Smooth muscle cell (in vitro differentiated cells): ENCODE data around the gene DCTN3. TPM values are rescaled to one million over a fixed set of nuclear protein-coding genes. Genes with fewer than 3 reads are reported as not detected.

ENCODE experiments used
- DNase-seq: peaks from one replicate; lab custom pipeline; 2025; ENCODE audit not compliant: unreplicated experiment; lab: John Stamatoyannopoulos, UW
- H2AFZ ChIP-seq: fragments of 200-600 bp; sonication (generic); 2 replicates; pipeline ENCODE4 v1.6.0; 2016; ENCODE audit warnings: antibody characterized with exemption, low read depth, mild to moderate bottlenecking
- H3F3A ChIP-seq: fragments of 200-600 bp; sonication (generic); 2 replicates; pipeline ENCODE4 v1.6.0; 2017; ENCODE audit warnings: antibody characterized with exemption, low read depth
- H3K27ac ChIP-seq: fragments of 200-600 bp; sonication (generic); 2 replicates; pipeline ENCODE4 v1.5.1; 2016; ENCODE audit warnings: low read depth, mild to moderate bottlenecking
- H3K27me3 ChIP-seq: fragments of 200-600 bp; sonication (generic); 2 replicates; pipeline ENCODE4 v1.6.1; 2016; ENCODE audit warnings: low read depth, mild to moderate bottlenecking
- H3K36me3 ChIP-seq: fragments of 200-600 bp; sonication (generic); 2 replicates; pipeline ENCODE4 v1.5.1; 2016; ENCODE audit warnings: low read depth
- H3K4me1 ChIP-seq: fragments of 200-600 bp; sonication (generic); 2 replicates; pipeline ENCODE4 v1.5.1; 2016; ENCODE audit warnings: low read depth
- H3K4me2 ChIP-seq: fragments of 200-600 bp; sonication (generic); 2 replicates; pipeline ENCODE4 v1.6.0; 2016; ENCODE audit warnings: mild to moderate bottlenecking
- H3K4me3 ChIP-seq: fragments of 200-600 bp; sonication (generic); 2 replicates; pipeline ENCODE4 v1.5.1; 2016; ENCODE audit warnings: mild to moderate bottlenecking
- H3K79me2 ChIP-seq: fragments of 200-600 bp; sonication (generic); 2 replicates; pipeline ENCODE4 v1.6.0; 2016; ENCODE audit warnings: low read depth, mild to moderate bottlenecking
- H3K9ac ChIP-seq: fragments of 200-600 bp; sonication (generic); 2 replicates; pipeline ENCODE4 v1.6.0; 2016; ENCODE audit warnings: low read depth
- H3K9me3 ChIP-seq: fragments of 200-600 bp; sonication (generic); replicated peaks from 2 replicates; pipeline ENCODE4 v1.5.1; 2016; ENCODE audit warnings: low read depth
- H4K20me1 ChIP-seq: fragments of 200-600 bp; sonication (generic); 2 replicates; pipeline ENCODE4 v1.6.0; 2016; ENCODE audit warnings: low read depth
- CTCF ChIP-seq: fragments of 200-600 bp; sonication (generic); IDR thresholded peaks from 2 replicates; pipeline ENCODE4 v1.5.1; 2017; ENCODE audit warnings: borderline replicate concordance, mild to moderate bottlenecking, antibody characterized with exemption; ENCODE audit not compliant: insufficient read depth, poor library complexity, severe bottlenecking
- WGBS: methylation state at CpG from one replicate; pipeline ENCODE4 v1.1.7; 2016; ENCODE audit warnings: low lambda C conversion rate; 5-methylcytosine and 5-hydroxymethylcytosine counted together
- polyA plus RNA-seq: library from polyadenylated mRNA; unstranded; fragments of >200 nt; fragmentation: Nextera tagmentation; extraction: Ambion mirVana; gene quantifications from 2 replicates; pipeline ENCODE4 v1.2.1, GENCODE V29; 2016
- total RNA-seq: library from RNA; depleted of rRNA; stranded (reverse); fragments of >200 nt; gene quantifications from 2 replicates; pipeline ENCODE4 v1.2.3, GENCODE V29; 2014

Gene DCTN3
- total and polyA plus RNA-seq, 2 experiments from 2014 or later: 87.6 to 142 TPM

DNA sequence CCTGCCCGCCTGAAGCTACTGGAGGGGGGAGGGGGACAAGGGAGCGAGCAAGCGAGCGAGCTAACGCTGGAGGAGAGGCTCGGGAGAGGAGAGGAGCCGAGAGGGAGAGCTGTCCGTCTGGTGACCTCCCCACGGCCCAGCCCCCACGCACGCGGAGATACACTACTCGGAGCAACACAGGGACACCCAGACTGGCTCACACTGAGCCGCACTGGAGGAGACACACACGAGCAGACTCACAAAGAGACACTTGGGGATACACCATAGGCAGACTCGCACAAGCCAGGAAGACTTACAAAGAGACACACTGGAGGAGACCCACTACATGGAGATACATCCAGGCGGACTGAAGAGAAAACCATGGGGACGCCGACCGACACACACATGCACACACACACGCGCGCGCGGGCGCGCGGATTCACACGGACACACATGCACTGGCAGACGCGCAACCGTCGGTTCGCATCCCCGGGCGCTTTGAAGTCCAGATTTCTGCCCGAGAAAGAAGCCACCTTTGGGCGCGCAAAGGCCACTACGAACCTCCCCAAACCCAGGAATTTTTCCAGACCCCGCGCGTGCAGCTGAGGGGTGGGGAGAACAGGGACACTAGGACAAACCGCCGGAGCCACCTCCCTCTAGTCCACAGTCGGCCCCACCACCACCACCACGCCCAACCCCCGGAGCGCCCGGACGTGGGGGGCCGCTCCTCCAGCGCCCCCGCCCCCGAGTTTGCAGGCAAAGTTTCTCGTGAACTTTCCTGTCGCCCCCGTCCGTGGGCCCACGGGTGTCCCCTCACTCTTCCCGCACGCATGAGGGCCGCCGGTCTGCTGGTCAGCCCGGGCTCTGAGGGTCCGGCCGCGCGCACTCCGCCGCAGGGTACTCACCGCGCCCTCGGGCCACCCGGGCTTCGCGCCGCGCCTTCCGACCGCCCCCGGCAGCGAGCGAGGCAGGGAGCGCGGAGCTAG is 31.3 kb downstream of the DCTN3 start:
- H3K27ac ChIP-seq: no peak overlapping the region
- H2AFZ ChIP-seq: peak overlapping the region; percentile 43
- no peaks in the 10 kb centered on the region for H4K20me1 ChIP-seq
- peaks cover 13% of the 10 kb centered on the region for H3K4me1 ChIP-seq
- H3K79me2 ChIP-seq: peaks cover 45% of the 10 kb centered on the region
- H3K4me3 ChIP-seq: peak overlapping the region; percentile 64
- WGBS: 4% methylated on average over 49 of the region's 86 CpGs
- peaks cover 7% of the 10 kb centered on the region for H3F3A ChIP-seq
- no peak overlapping the region for H3K9ac ChIP-seq
- H3K36me3 ChIP-seq: no peaks in the 10 kb centered on the region
- TF ChIP-seq CTCF: no peak
- peak overlapping the region; percentile 92 for H3K4me2 ChIP-seq
- DNase-seq: no peak
- H3K9me3 ChIP-seq: no peaks in the 10 kb centered on the region
- peaks cover 31% of the 10 kb centered on the region for H3K27me3 ChIP-seq

- Histone ChIP-seq H3K9ac (no peak overlapping the region), H3K4me3 (no peak overlapping the region), H3K36me3 (no peaks in the 10 kb centered on the region), H3K4me2 (no peak overlapping the region), H4K20me1 (no peaks in the 10 kb centered on the region), H3K9me3 (no peaks in the 10 kb centered on the region), H2AFZ (no peak overlapping the region), H3K27me3 (peaks cover 16% of the 10 kb centered on the region), H3K27ac (no peak overlapping the region), H3K4me1 (peaks cover 13% of the 10 kb centered on the region), H3F3A (peaks cover 7% of the 10 kb centered on the region), H3K79me2 (peaks cover 62% of the 10 kb centered on the region)
- WGBS: 78% methylated on average over 2 of the region's 2 CpGs
- no peak for TF ChIP-seq CTCF
- no peak for DNase-seq
Measured at GRCh38 chr9:34587271-34587670, 33.0 kb downstream of the DCTN3 start.

GRCh38 chr9:34585946-34586669 is 34.2 kb downstream of the DCTN3 start:
- no peak overlapping the region for H2AFZ ChIP-seq
- no peak for TF ChIP-seq CTCF
- H3K27me3 ChIP-seq: peaks cover 11% of the 10 kb centered on the region
- no peak overlapping the region for H3K4me2 ChIP-seq
- H4K20me1 ChIP-seq: no peaks in the 10 kb centered on the region
- no peak overlapping the region for H3K9ac ChIP-seq
- no peak overlapping the region for H3K27ac ChIP-seq
- no peak overlapping the region for H3K4me3 ChIP-seq
- H3K79me2 ChIP-seq: peaks cover 69% of the 10 kb centered on the region
- WGBS: 37% methylated on average over 11 of the region's 11 CpGs
- H3K9me3 ChIP-seq: no peaks in the 10 kb centered on the region
- no peaks in the 10 kb centered on the region for H3K36me3 ChIP-seq
- DNase-seq: no peak
- H3K4me1 ChIP-seq: peaks cover 14% of the 10 kb centered on the region
- H3F3A ChIP-seq: peaks cover 7% of the 10 kb centered on the region
